OCI-LY3 (cell line): ENCODE data around the gene C2.

ENCODE experiments used
- H2AFZ ChIP-seq: fragments of 200-600, 300-600 bp; shearing (Covaris generic); 2 replicates; pipeline ENCODE4 v1.6.0; 2014; ENCODE audit warnings: antibody characterized with exemption, low read depth, low read length
- H3K27ac ChIP-seq: fragments of 200-600, 300-600 bp; sonication (generic); 2 replicates; pipeline ENCODE4 v1.5.1; 2014; ENCODE audit warnings: mild to moderate bottlenecking, low read length, moderate library complexity, mixed read lengths
- H3K27me3 ChIP-seq: fragments of 200-600, 300-600 bp; sonication (generic); 2 replicates; pipeline ENCODE4 v1.6.1; 2014; ENCODE audit warnings: low read depth, low read length, mixed read lengths
- H3K36me3 ChIP-seq: fragments of 200-600, 300-600 bp; sonication (generic); replicated peaks from 2 replicates; pipeline ENCODE3; 2014; ENCODE audit warnings: low read depth, low read length, mixed read lengths
- H3K4me1 ChIP-seq: fragments of 300-600, 200-600 bp; sonication (generic); 2 replicates; pipeline ENCODE4 v1.6.1; 2014; ENCODE audit warnings: low read length, mixed read lengths
- H3K4me2 ChIP-seq: fragments of 200-600, 300-600 bp; sonication (generic); 2 replicates; pipeline ENCODE4 v1.6.1; 2014; ENCODE audit warnings: low read length, mixed read lengths
- H3K4me3 ChIP-seq: fragments of 300-600, 200-600 bp; sonication (generic); 2 replicates; pipeline ENCODE4 v1.5.1; 2014; ENCODE audit warnings: antibody characterized with exemption, mild to moderate bottlenecking, low read length, moderate library complexity
- H3K79me2 ChIP-seq: fragments of 300-600, 200-600 bp; shearing (Covaris generic); 2 replicates; pipeline ENCODE4 v1.6.1; 2014; ENCODE audit warnings: mild to moderate bottlenecking, low read length, mixed read lengths
- H3K9ac ChIP-seq: fragments of 300-600, 200-600 bp; shearing (Covaris generic); 2 replicates; pipeline ENCODE4 v1.6.0; 2014; ENCODE audit warnings: mild to moderate bottlenecking, low read length, moderate library complexity
- H3K9me3 ChIP-seq: fragments of 200-600, 300-600 bp; shearing (Covaris generic); 2 replicates; pipeline ENCODE4 v1.6.1; 2014; ENCODE audit warnings: low read length, mixed read lengths; ENCODE audit not compliant: insufficient read depth
- H4K20me1 ChIP-seq: fragments of 200-600, 300-600 bp; sonication (generic); 2 replicates; pipeline ENCODE4 v1.6.1; 2016; ENCODE audit warnings: low read length, mixed read lengths; ENCODE audit not compliant: insufficient read depth
- EZH2phosphoT487 ChIP-seq: fragments of 200-600 bp; shearing (Covaris generic); IDR thresholded peaks from 2 replicates; pipeline ENCODE4 v1.6.1; 2018; ENCODE audit warnings: antibody characterized with exemption, mixed run types, low read depth
- TF ChIP-seq, protein P1 (sequence below): fragments of 200-600, 300-600 bp; sonication (generic); IDR thresholded peaks from 2 replicates; pipeline ENCODE4 v1.5.1; 2014; ENCODE audit warnings: antibody characterized with exemption, low read length, low read depth

Gene C2

DNA sequence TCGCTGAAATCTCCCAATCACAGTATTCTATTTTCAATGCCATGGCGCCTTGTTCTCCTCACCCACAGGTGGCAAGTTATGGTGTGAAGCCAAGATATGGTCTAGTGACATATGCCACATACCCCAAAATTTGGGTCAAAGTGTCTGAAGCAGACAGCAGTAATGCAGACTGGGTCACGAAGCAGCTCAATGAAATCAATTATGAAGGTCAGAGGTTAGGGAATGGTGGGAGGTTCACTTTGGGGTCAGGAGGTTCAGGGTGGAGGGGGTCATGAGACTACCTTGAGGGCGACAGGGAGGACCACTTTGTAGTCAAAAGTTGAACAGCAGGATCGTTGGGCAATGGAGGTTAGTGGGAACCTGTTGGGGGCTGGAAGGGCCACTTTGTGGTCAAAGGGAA, 20.8 kb downstream of the C2 start:
- Histone ChIP-seq H4K20me1 (no peaks in the 10 kb centered on the region), H3K4me2 (no peak overlapping the region), H3K79me2 (no peaks in the 10 kb centered on the region), H3K27ac (no peak overlapping the region), H3K9me3 (no peaks in the 10 kb centered on the region), H3K4me1 (peaks cover 5% of the 10 kb centered on the region), H3K36me3 (no peaks in the 10 kb centered on the region), H3K4me3 (no peak overlapping the region), H2AFZ (no peak overlapping the region), H3K9ac (no peak overlapping the region), H3K27me3 (no peaks in the 10 kb centered on the region)
- no peak for TF ChIP-seq EZH2phosphoT487
- TF ChIP-seq, protein P1, sequence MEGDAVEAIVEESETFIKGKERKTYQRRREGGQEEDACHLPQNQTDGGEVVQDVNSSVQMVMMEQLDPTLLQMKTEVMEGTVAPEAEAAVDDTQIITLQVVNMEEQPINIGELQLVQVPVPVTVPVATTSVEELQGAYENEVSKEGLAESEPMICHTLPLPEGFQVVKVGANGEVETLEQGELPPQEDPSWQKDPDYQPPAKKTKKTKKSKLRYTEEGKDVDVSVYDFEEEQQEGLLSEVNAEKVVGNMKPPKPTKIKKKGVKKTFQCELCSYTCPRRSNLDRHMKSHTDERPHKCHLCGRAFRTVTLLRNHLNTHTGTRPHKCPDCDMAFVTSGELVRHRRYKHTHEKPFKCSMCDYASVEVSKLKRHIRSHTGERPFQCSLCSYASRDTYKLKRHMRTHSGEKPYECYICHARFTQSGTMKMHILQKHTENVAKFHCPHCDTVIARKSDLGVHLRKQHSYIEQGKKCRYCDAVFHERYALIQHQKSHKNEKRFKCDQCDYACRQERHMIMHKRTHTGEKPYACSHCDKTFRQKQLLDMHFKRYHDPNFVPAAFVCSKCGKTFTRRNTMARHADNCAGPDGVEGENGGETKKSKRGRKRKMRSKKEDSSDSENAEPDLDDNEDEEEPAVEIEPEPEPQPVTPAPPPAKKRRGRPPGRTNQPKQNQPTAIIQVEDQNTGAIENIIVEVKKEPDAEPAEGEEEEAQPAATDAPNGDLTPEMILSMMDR = no peak

DNA sequence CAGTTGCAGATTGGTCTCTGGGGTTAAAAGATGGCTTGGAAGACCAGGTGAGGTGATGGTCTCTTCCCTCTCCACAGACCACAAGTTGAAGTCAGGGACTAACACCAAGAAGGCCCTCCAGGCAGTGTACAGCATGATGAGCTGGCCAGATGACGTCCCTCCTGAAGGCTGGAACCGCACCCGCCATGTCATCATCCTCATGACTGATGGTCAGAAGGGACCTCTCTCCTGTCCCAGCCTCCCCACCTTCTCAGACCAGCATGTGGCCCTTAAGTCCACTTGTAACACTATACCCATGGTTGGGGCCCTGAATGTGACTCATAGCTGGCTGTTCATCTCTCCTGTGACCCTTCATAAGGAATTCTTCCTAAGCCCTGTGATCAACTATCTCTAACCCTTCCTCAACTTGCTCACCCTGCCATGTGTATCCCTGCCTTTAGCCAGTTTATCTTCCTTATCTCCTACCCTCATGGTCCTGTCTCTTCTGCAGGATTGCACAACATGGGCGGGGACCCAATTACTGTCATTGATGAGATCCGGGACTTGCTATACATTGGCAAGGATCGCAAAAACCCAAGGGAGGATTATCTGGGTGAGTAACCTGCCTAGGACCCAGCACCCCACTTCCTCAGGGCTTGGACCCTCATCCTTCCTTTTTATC, 21.4 kb downstream of the C2 start:
- Histone ChIP-seq H3K9ac (no peak overlapping the region), H3K27me3 (no peaks in the 10 kb centered on the region), H3K9me3 (no peaks in the 10 kb centered on the region), H3K4me3 (no peak overlapping the region), H4K20me1 (no peaks in the 10 kb centered on the region), H3K36me3 (no peaks in the 10 kb centered on the region), H2AFZ (no peak overlapping the region), H3K4me1 (peaks cover 5% of the 10 kb centered on the region), H3K4me2 (no peak overlapping the region), H3K79me2 (no peaks in the 10 kb centered on the region), H3K27ac (no peak overlapping the region)
- TF ChIP-seq, protein P1 = no peak
- no peak for TF ChIP-seq EZH2phosphoT487

DNA sequence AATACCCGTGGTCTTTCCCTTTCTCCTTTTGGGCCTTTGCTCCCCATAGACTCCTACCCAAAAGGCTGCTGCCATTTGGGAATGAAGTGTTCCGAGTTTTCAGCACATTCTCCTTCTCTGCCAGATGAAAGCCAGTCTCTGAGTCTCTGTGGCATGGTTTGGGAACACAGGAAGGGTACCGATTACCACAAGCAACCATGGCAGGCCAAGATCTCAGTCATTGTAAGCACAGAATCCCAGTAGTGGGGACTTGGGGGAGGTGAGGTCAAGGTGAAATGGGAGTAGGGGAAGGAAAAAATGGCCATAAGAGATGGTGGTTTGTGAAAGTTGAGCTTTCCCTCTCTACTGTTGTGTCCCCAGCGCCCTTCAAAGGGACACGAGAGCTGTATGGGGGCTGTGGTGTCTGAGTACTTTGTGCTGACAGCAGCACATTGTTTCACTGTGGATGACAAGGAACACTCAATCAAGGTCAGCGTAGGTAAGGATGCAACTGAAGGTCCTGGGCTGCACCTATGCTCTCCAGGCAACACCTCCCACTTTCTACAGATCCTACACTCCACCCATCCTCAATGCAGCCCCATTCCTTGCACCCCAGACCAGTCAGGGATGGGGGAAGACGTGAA, 22.5 kb downstream of the C2 start:
- H3K4me2 ChIP-seq = no peak overlapping the region
- TF ChIP-seq, protein P1 = no peak
- TF ChIP-seq EZH2phosphoT487 = no peak
- no peak overlapping the region for H2AFZ ChIP-seq
- no peaks in the 10 kb centered on the region for H3K79me2 ChIP-seq
- H3K9me3 ChIP-seq = no peaks in the 10 kb centered on the region
- H3K27ac ChIP-seq = no peak overlapping the region
- no peak overlapping the region for H3K4me3 ChIP-seq
- no peaks in the 10 kb centered on the region for H3K36me3 ChIP-seq
- H3K9ac ChIP-seq = no peak overlapping the region
- H3K4me1 ChIP-seq = peaks cover 5% of the 10 kb centered on the region
- no peaks in the 10 kb centered on the region for H4K20me1 ChIP-seq
- H3K27me3 ChIP-seq = no peaks in the 10 kb centered on the region

GRCh38 chr6:31952140-31952805, 24.8 kb downstream of the C2 start:
- Histone ChIP-seq H3K4me1 (no peaks in the 10 kb centered on the region), H3K27me3 (no peaks in the 10 kb centered on the region), H3K9me3 (no peaks in the 10 kb centered on the region), H2AFZ (no peak overlapping the region), H3K4me3 (no peak overlapping the region), H3K4me2 (no peak overlapping the region), H3K79me2 (no peaks in the 10 kb centered on the region), H4K20me1 (no peaks in the 10 kb centered on the region), H3K9ac (no peak overlapping the region), H3K27ac (no peak overlapping the region), H3K36me3 (peaks cover 4% of the 10 kb centered on the region)
- TF ChIP-seq EZH2phosphoT487 = no peak
- TF ChIP-seq, protein P1 = peak; percentile 46
